Measurements from ENCODE around the gene KIRREL1. TPM values are rescaled to one million over a fixed set of nuclear protein-coding genes. Genes with fewer than 3 reads are reported as not detected.

The KIRREL1 gene
- total RNA-seq, 4 donors from 2014 or later, result 34.1 to 102 (median 57.4) TPM

- DNase-seq, result no peak
These were observed 3.0 kb downstream of the KIRREL1 start for GRCh38 chr1:157996433-157996832.

GRCh38 chr1:158000507-158000906 is 7.1 kb downstream of the KIRREL1 start:
- no peak overlapping the region for H3K4me3 ChIP-seq
- intact Hi-C loops (cut with DNase I; ENCODE audit: low total_unique reads), result no loop called here
- no peak for DNase-seq

More at GRCh38 chr1:157996433-157996832, 3.0 kb downstream of the KIRREL1 start:
- peak overlapping the region; percentile 97 to 100 for H3K27ac ChIP-seq
- H3K36me3 ChIP-seq, result no peaks in the 10 kb centered on the region
- H3K27me3 ChIP-seq, result no peaks in the 10 kb centered on the region
- no peaks in the 10 kb centered on the region for H3K9me3 ChIP-seq
- intact Hi-C loops (cut with DNase I; ENCODE audit: low total_unique reads), result no loop called here
- peaks cover 0 to 20% of the 10 kb centered on the region in 2 donors for H3K4me1 ChIP-seq
- TF ChIP-seq POLR2A (IDR thresholded peaks at IDR 0.05) (no peak), CTCF (IDR thresholded peaks at IDR 0.05) (no peak)
- peak overlapping the region in 1 of 2 donors; percentile 97 for H3K4me3 ChIP-seq

GRCh38 chr1:158002022-158002630 is 8.7 kb downstream of the KIRREL1 start:
- DNase-seq, result no peak
- TF ChIP-seq POLR2A (IDR thresholded peaks at IDR 0.05) (no peak), CTCF (IDR thresholded peaks at IDR 0.05) (no peak)
- Histone ChIP-seq H3K9me3 (no peaks in the 10 kb centered on the region), H3K36me3 (no peaks in the 10 kb centered on the region), H3K27ac (peak overlapping the region; percentile 93 to 99), H3K4me3 (no peak overlapping the region), H3K27me3 (no peaks in the 10 kb centered on the region), H3K4me1 (peaks cover 20 to 43% of the 10 kb centered on the region in 2 donors)
- intact Hi-C loops (cut with DNase I; ENCODE audit: low total_unique reads), result no loop called here

More at GRCh38 chr1:158000507-158000906, 7.1 kb downstream of the KIRREL1 start:
- Histone ChIP-seq H3K36me3 (no peaks in the 10 kb centered on the region), H3K27me3 (no peaks in the 10 kb centered on the region), H3K4me1 (peaks cover 7 to 48% of the 10 kb centered on the region in 2 donors), H3K9me3 (no peaks in the 10 kb centered on the region), H3K27ac (peak overlapping the region; percentile 93 to 99)
- TF ChIP-seq CTCF (IDR thresholded peaks at IDR 0.05) (no peak), POLR2A (IDR thresholded peaks at IDR 0.05) (no peak)

- intact Hi-C loops (cut with DNase I; ENCODE audit: low total_unique reads), result no loop called here
- H3K4me3 ChIP-seq, result no peak overlapping the region
These were observed 9.4 kb downstream of the KIRREL1 start for GRCh38 chr1:158002631-158003405.

More at GRCh38 chr1:158002631-158003405, 9.4 kb downstream of the KIRREL1 start:
- Histone ChIP-seq H3K9me3 (no peaks in the 10 kb centered on the region), H3K4me1 (peaks cover 24 to 47% of the 10 kb centered on the region in 2 donors), H3K27ac (peak overlapping the region; percentile 93 to 99), H3K36me3 (no peaks in the 10 kb centered on the region), H3K27me3 (no peaks in the 10 kb centered on the region)
- no peak for TF ChIP-seq POLR2A (IDR thresholded peaks at IDR 0.05)
- TF ChIP-seq CTCF (IDR thresholded peaks at IDR 0.05), result no peak
- no peak for DNase-seq
